Brain microvascular endothelial cell (primary cell): Measurements from ENCODE around the gene ARL17B.
"Not testable (repeated sequence)": the region's sequence is repeated elsewhere in the genome, so short reads cannot be mapped to it uniquely, and the experiment has no call there.

ENCODE experiments used
- DNase-seq: peaks from one replicate; pipeline ENCODE4 v3.0.0-alpha.2; 2020
- H3K27ac ChIP-seq: fragments of 250-450 bp; sonication (Bioruptor Pico); 2 replicates; pipeline ENCODE4 v1.5.1; 2020; ENCODE audit warnings: mild to moderate bottlenecking, moderate library complexity
- H3K27me3 ChIP-seq: fragments of 250-450 bp; sonication (Bioruptor Pico); replicated peaks from 2 replicates; pipeline ENCODE4 v1.5.1; 2020; ENCODE audit warnings: mild to moderate bottlenecking
- H3K36me3 ChIP-seq: fragments of 250-450 bp; sonication (Bioruptor Pico); replicated peaks from 2 replicates; pipeline ENCODE4 v1.5.1; 2020; ENCODE audit warnings: mild to moderate bottlenecking
- H3K4me3 ChIP-seq: 2 replicates; pipeline ENCODE4 v1.5.1; 2011; ENCODE audit warnings: low read depth, mild to moderate bottlenecking, control low read depth, low read length, moderate library complexity
- in situ Hi-C: cut with HindIII; loops from 2 replicates; pipeline ENCODE4 v1.10.0; 2017; ENCODE audit warnings: low sequenced_read_pairs, low pct_ligation_motif_present
- TF ChIP-seq, protein P1 (sequence below): IDR thresholded peaks from 2 replicates; pipeline ENCODE4 v1.5.1; 2011; ENCODE audit warnings: low read depth, mild to moderate bottlenecking, moderate library complexity, low read length, control low read depth, inconsistent platforms; ENCODE audit errors: missing control alignments

The ARL17B gene

GRCh38 chr17:46353856-46354255, 7.7 kb downstream of the ARL17B start:
- H3K27ac ChIP-seq, H3K4me3 ChIP-seq, H3K27me3 ChIP-seq, H3K36me3 ChIP-seq, in situ Hi-C loops, DNase-seq: not testable (repeated sequence)

DNA sequence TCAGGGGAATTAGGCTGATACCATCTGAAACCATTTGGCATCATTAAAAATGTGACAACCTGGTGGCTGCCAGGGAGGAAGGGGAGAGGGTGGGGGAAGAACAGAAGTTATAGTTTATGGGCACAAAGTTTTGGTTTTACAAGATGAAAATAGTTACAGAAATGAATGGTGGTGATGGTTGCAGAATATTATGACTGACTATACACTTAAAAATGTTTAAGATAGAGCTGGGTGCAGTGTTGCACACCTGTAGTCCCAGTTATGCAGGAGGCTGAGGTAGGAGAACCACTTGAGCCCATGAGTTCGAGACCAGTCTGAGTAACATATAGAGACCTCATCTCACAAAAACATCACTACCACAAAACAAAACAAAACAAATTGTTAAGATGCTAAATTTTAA, 12.5 kb downstream of the ARL17B start:
- in situ Hi-C loops, result not testable (repeated sequence)

DNA sequence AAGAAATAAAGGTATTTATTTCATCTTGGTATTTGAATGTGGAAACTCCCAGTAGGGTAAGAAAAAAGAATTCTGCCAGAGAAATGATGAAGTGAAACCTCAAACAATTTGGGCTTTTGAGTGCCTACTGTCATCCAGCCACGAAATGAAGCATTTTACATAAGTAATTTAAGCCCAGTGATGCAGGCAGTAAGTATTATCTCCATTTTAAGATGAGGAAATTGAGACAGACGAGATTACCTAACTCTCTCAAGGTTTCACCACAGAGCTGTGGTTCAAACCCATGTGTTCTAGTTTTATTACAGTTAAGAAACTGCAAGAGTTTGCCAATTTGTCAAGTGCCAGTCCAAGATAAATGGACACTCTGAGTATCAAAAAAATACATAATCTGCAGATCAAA, 13.2 kb downstream of the ARL17B start:
- H3K36me3 ChIP-seq, DNase-seq, H3K4me3 ChIP-seq, H3K27me3 ChIP-seq, in situ Hi-C loops, H3K27ac ChIP-seq: not testable (repeated sequence)

More for the DNA sequence above, 12.5 kb downstream of the ARL17B start:
- not testable (repeated sequence) for DNase-seq, H3K27ac ChIP-seq, H3K36me3 ChIP-seq, H3K4me3 ChIP-seq, H3K27me3 ChIP-seq

DNA sequence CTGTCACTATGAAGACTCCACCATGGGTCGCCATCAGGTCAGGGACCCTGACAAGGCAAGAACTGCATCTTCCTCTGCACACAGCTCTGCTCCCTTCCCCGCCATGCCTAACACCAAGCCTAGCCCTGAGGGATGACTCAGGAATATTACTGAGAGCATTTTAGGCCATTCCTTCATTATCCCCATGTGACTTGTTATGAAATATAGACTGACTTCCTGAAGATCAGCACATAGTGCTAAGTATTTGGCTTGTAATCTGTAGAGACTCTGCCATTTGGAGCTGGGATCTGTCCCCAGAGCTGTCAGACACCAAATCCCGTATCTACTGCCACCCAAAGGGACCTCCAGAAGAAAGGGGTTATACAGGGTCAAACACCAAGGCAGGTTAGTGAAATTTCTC, 19.4 kb downstream of the ARL17B start:
- H3K27ac ChIP-seq, H3K4me3 ChIP-seq, in situ Hi-C loops, DNase-seq, H3K27me3 ChIP-seq, H3K36me3 ChIP-seq: not testable (repeated sequence)

- DNase-seq, in situ Hi-C loops, H3K27ac ChIP-seq, H3K4me3 ChIP-seq, H3K36me3 ChIP-seq, H3K27me3 ChIP-seq: not testable (repeated sequence)
Observed at GRCh38 chr17:46341220-46341619, 20.3 kb downstream of the ARL17B start.

- DNase-seq, in situ Hi-C loops, H3K27me3 ChIP-seq, H3K27ac ChIP-seq, H3K36me3 ChIP-seq, H3K4me3 ChIP-seq: not testable (repeated sequence)
Observed at GRCh38 chr17:46294831-46295230, 66.7 kb downstream of the ARL17B start, which contains the start of gene LRRC37A. Gene LRRC37A (plus strand): TSS chr17:46295131. CDS start chr17:46295134, 3 bp downstream.

DNA sequence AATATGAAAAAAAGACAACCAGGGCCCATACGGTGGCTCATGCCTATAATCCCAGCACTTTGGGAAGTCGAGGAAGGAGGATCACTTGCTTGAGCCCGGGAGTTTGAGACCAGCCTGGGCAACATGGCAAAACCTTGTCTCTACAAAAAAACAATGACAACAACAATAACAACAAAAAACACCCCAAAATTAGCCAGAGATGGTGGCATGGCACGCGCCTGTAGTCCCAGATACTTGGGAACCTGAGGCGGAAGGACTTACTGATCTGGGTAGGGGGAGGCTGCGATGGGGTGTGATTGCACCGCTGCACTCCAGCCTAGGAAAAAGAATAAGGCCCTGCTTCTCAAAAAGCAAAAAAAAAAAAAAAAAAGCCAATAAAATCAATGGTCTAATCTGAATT, 69.9 kb downstream of the ARL17B start:
- DNase-seq, H3K4me3 ChIP-seq, in situ Hi-C loops, H3K36me3 ChIP-seq, H3K27ac ChIP-seq, H3K27me3 ChIP-seq: not testable (repeated sequence)

DNA sequence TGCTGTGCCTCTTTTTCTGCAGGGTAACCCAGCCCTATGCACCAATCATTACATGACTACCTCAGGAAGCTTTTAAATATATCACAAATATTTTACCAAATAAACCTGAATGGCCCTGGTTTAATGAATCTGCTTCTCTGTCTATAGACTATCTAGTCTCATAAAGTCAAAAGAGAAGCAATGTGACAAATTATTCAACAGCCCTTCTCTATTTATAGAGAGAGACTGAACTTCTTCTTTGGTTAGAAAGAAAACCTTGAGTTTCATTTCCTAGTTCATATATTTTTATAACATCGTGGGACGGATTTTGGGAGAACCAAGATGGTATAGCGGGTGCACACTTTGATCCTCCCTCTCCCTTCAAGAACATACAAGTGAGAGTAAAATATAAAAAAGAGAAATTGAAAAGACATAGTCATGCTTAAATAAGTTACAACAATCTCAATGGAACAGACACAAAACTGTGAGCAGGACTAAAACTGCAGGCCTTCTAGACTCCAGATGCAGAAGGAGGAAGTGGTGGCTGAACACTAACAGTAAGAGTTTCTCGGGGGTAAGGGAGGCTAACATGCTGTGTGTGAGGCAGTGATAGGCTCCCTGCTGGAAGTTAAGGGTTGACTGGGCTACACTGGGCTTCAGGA, 70.5 kb downstream of the ARL17B start:
- H3K36me3 ChIP-seq, H3K4me3 ChIP-seq, DNase-seq, H3K27ac ChIP-seq, H3K27me3 ChIP-seq, in situ Hi-C loops: not testable (repeated sequence)

DNA sequence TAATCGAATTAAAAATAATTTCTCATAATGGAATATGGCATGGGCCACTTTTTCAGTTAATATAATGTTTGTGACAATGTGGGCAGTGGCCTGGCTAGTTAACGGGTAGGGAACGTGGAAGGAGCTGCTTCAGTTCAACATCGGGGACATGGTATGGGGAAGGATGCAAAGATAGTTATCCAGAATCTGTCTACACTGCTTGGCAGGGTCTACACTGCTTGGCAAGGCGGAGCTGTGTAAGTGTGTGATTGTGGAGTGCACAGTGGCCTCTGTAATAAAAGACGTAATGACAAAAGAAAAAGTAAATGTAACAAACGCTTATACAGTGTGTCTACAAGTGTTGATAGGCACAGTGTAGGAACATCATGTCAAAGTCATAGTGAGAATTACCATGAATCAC, 74.0 kb downstream of the ARL17B start:
- DNase-seq, H3K27me3 ChIP-seq, in situ Hi-C loops, H3K4me3 ChIP-seq, H3K36me3 ChIP-seq, H3K27ac ChIP-seq: not testable (repeated sequence)

GRCh38 chr17:46286764-46287221, 74.8 kb downstream of the ARL17B start:
- peak; percentile 52 for DNase-seq
- H3K36me3 ChIP-seq, H3K27me3 ChIP-seq, H3K27ac ChIP-seq, in situ Hi-C loops, H3K4me3 ChIP-seq: not testable (repeated sequence)
- TF ChIP-seq, protein P1, sequence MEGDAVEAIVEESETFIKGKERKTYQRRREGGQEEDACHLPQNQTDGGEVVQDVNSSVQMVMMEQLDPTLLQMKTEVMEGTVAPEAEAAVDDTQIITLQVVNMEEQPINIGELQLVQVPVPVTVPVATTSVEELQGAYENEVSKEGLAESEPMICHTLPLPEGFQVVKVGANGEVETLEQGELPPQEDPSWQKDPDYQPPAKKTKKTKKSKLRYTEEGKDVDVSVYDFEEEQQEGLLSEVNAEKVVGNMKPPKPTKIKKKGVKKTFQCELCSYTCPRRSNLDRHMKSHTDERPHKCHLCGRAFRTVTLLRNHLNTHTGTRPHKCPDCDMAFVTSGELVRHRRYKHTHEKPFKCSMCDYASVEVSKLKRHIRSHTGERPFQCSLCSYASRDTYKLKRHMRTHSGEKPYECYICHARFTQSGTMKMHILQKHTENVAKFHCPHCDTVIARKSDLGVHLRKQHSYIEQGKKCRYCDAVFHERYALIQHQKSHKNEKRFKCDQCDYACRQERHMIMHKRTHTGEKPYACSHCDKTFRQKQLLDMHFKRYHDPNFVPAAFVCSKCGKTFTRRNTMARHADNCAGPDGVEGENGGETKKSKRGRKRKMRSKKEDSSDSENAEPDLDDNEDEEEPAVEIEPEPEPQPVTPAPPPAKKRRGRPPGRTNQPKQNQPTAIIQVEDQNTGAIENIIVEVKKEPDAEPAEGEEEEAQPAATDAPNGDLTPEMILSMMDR, result peak; percentile 58

- peak; percentile 47 for DNase-seq
- H3K36me3 ChIP-seq, H3K27me3 ChIP-seq, H3K27ac ChIP-seq, H3K4me3 ChIP-seq, in situ Hi-C loops: not testable (repeated sequence)
Observed at GRCh38 chr17:46285500-46285899, 76.1 kb downstream of the ARL17B start.

GRCh38 chr17:46284467-46284866, 77.1 kb downstream of the ARL17B start:
- DNase-seq, result peak; percentile 11
- H3K27me3 ChIP-seq, H3K4me3 ChIP-seq, H3K36me3 ChIP-seq, in situ Hi-C loops, H3K27ac ChIP-seq: not testable (repeated sequence)

GRCh38 chr17:46282635-46283034, 78.9 kb downstream of the ARL17B start:
- DNase-seq, in situ Hi-C loops, H3K36me3 ChIP-seq, H3K4me3 ChIP-seq, H3K27me3 ChIP-seq, H3K27ac ChIP-seq: not testable (repeated sequence)

GRCh38 chr17:46281336-46281735, 80.2 kb downstream of the ARL17B start:
- H3K27me3 ChIP-seq, H3K4me3 ChIP-seq, H3K27ac ChIP-seq, DNase-seq, H3K36me3 ChIP-seq, in situ Hi-C loops: not testable (repeated sequence)
